IMR-90 (cell line): ENCODE measurements around the gene GRAP. TPM values are rescaled to one million over a fixed set of nuclear protein-coding genes. Genes with fewer than 3 reads are reported as not detected.

Experiments used
- ATAC-seq: fragments of 200-7000 bp; cut with Tn5 transposase; 2 replicates; pipeline ENCODE4 v1.9.1; 2020; ENCODE audit warnings: low read depth, mild to moderate bottlenecking, moderate library complexity
- BruUV-seq: library from RNA; stranded (reverse); fragments of 400-500 nt; replicated peaks from 2 replicates; lab custom pipeline; 2021; lab: Mats Ljungman, UMichigan
- CTCF ChIA-PET: fragments of 300-600 bp; formaldehyde crosslinking; extraction: SDS; loops from one replicate; lab custom pipeline; 2021; ENCODE audit warnings: antibody characterized with exemption; lab: Yijun Ruan, JAX
- POLR2A ChIA-PET: fragments of 300-600 bp; sonication (Branson Sonifier 250); formaldehyde crosslinking; loops from one replicate; lab custom pipeline; 2022; ENCODE audit warnings: antibody characterized with exemption; ENCODE audit not compliant: unreplicated experiment; lab: Charles Lee
- DNase-seq: peaks from one replicate; pipeline ENCODE4 v3.0.0; 2013
- H2AFZ ChIP-seq: replicated peaks from 2 replicates; pipeline ENCODE3; 2013; ENCODE audit warnings: low read length, mild to moderate bottlenecking; ENCODE audit not compliant: poor library complexity
- H2AK5ac ChIP-seq: 2 replicates; pipeline ENCODE4 v1.6.1; 2013; ENCODE audit warnings: low read depth, low read length, inconsistent platforms
- H2AK9ac ChIP-seq: replicated peaks from 2 replicates; pipeline ENCODE3; 2013; ENCODE audit warnings: mild to moderate bottlenecking, low read depth, low read length, moderate library complexity; ENCODE audit not compliant: poor library complexity
- H2BK120ac ChIP-seq: 2 replicates; pipeline ENCODE4 v1.6.1; 2013; ENCODE audit warnings: low read depth, low read length, inconsistent platforms
- H2BK15ac ChIP-seq: 3 replicates; pipeline ENCODE4 v1.6.1; 2013; ENCODE audit warnings: low read depth, low read length, inconsistent platforms
- H2BK20ac ChIP-seq: 2 replicates; pipeline ENCODE4 v1.6.1; 2013; ENCODE audit warnings: low read depth, mild to moderate bottlenecking, inconsistent platforms, low read length, moderate library complexity
- H2BK5ac ChIP-seq: 2 replicates; pipeline ENCODE4 v1.6.1; 2013; ENCODE audit warnings: mild to moderate bottlenecking, low read depth, low read length, inconsistent platforms; ENCODE audit not compliant: poor library complexity, severe bottlenecking
- H3K14ac ChIP-seq: replicated peaks from 2 replicates; pipeline ENCODE4 v1.6.1; 2013; ENCODE audit warnings: low read depth, low read length, inconsistent platforms
- H3K18ac ChIP-seq: 2 replicates; pipeline ENCODE4 v1.6.1; 2013; ENCODE audit warnings: low read depth, low read length, control low read depth
- H3K23ac ChIP-seq: 2 replicates; pipeline ENCODE4 v1.6.1; 2013; ENCODE audit warnings: low read depth, low read length, inconsistent platforms
- H3K27ac ChIP-seq: 2 replicates; pipeline ENCODE4 v1.5.1; 2013; ENCODE audit warnings: mild to moderate bottlenecking, control low read depth, low read length; ENCODE audit not compliant: insufficient read depth
- H3K27me3 ChIP-seq: 2 replicates; pipeline ENCODE4 v1.6.1; 2013; ENCODE audit warnings: low read length; ENCODE audit not compliant: control insufficient read depth, insufficient read depth
- H3K36me3 ChIP-seq: 2 replicates; pipeline ENCODE4 v1.6.1; 2013; ENCODE audit warnings: low read length, mixed read lengths; ENCODE audit not compliant: control insufficient read depth, insufficient read depth
- H3K4ac ChIP-seq: 2 replicates; pipeline ENCODE4 v1.6.1; 2013; ENCODE audit warnings: low read depth, low read length, inconsistent platforms
- H3K4me1 ChIP-seq: 2 replicates; pipeline ENCODE4 v1.6.1; 2013; ENCODE audit warnings: low read length, mixed read lengths; ENCODE audit not compliant: control insufficient read depth, insufficient read depth
- H3K4me2 ChIP-seq: 2 replicates; pipeline ENCODE4 v1.6.1; 2013; ENCODE audit warnings: low read depth, mild to moderate bottlenecking, control low read depth, low read length, moderate library complexity
- H3K4me3 ChIP-seq: 2 replicates; pipeline ENCODE4 v1.5.1; 2013; ENCODE audit warnings: low read depth, mild to moderate bottlenecking, control low read depth, low read length, moderate library complexity; ENCODE audit not compliant: insufficient read depth
- H3K56ac ChIP-seq: 2 replicates; pipeline ENCODE4 v1.6.1; 2013; ENCODE audit warnings: low read length, inconsistent platforms; ENCODE audit not compliant: insufficient read depth; ENCODE audit errors: extremely low read depth
- H3K79me1 ChIP-seq, 2 experiments: 2 replicates each; pipeline ENCODE4 v1.6.1; 2013; ENCODE audit warnings: low read length in 2 of 2, inconsistent platforms in 1 of 2, low read depth in 1 of 2
- H3K9ac ChIP-seq: 2 replicates; pipeline ENCODE4 v1.6.1; 2013; ENCODE audit warnings: low read depth, low read length, control low read depth
- H3K9me1 ChIP-seq: 2 replicates; pipeline ENCODE4 v1.6.1; 2013; ENCODE audit warnings: low read length, inconsistent platforms; ENCODE audit not compliant: insufficient read depth
- H3K9me3 ChIP-seq: 2 replicates; pipeline ENCODE4 v1.6.1; 2013; ENCODE audit warnings: low read length; ENCODE audit not compliant: control insufficient read depth, insufficient read depth
- H4K20me1 ChIP-seq: 2 replicates; pipeline ENCODE4 v1.6.1; 2013; ENCODE audit warnings: low read length, inconsistent platforms; ENCODE audit not compliant: insufficient read depth
- H4K5ac ChIP-seq: 2 replicates; pipeline ENCODE4 v1.6.1; 2013; ENCODE audit warnings: mild to moderate bottlenecking, low read depth, low read length, control low read depth
- H4K8ac ChIP-seq, 2 experiments: 2 replicates each; pipeline ENCODE4 v1.6.1; 2013; ENCODE audit warnings: low read depth in 2 of 2, low read length in 2 of 2, control low read depth in 1 of 2, inconsistent platforms in 1 of 2
- H4K91ac ChIP-seq: 2 replicates; pipeline ENCODE4 v1.6.1; 2013; ENCODE audit warnings: low read depth, low read length, inconsistent platforms; ENCODE audit not compliant: insufficient read depth
- CTCF ChIP-seq: conservative IDR thresholded peaks from 2 replicates; pipeline ENCODE4 v1.5.1; 2012; ENCODE audit warnings: mild to moderate bottlenecking, low read depth, low read length, improper control_type of control experiment
- RAD21 ChIP-seq: IDR thresholded peaks from 2 replicates; pipeline ENCODE4 v1.6.1; 2012; ENCODE audit warnings: low read length, improper control_type of control experiment
- WGBS, 2 experiments: methylation state at CpG; one replicate each; pipeline versions ENCODE4 v1.1.5 to v1.1.7; 2013; ENCODE audit warnings: missing lambda C conversion rate in 2 of 2; ENCODE audit not compliant: insufficient read length in 1 of 2; ENCODE audit errors: extremely low coverage in 2 of 2; 5-methylcytosine and 5-hydroxymethylcytosine counted together
- dilution Hi-C: fragments of 300-500 bp; cut with HindIII; formaldehyde crosslinking; loops from one replicate; pipeline ENCODE4 v1.14.3; 2018; ENCODE audit warnings: low sequenced_read_pairs; ENCODE audit not compliant: unreplicated experiment
- in situ Hi-C: fragments of 300-500 bp; cut with MboI; formaldehyde crosslinking; loops from 3 replicates; pipeline ENCODE4 v1.14.3; 2019; ENCODE audit warnings: low sequenced_read_pairs, inconsistent platforms, mixed read lengths
- intact Hi-C: fragments of 100-400 bp; cut with micrococcal nuclease; formaldehyde crosslinking; loops from 2 replicates; pipeline ENCODE4 v1.10.0; 2022
- polyA plus RNA-seq, 3 experiments: library from polyadenylated mRNA; depleted of rRNA; stranded (reverse); fragments of >200 nt; gene quantifications; 2 replicates each; pipeline ENCODE4 v1.2.3, GENCODE V29; 2012; ENCODE audit warnings: low replicate concordance in 1 of 3
- total RNA-seq: library from RNA; depleted of rRNA; stranded (reverse); fragments of >200 nt; gene quantifications from 2 replicates; pipeline ENCODE4 v1.2.3, GENCODE V29; 2012

Gene GRAP
- total and polyA plus RNA-seq, 2 of the 4 experiments (the other 2 are of a cell fraction) = under 0.01 to 0.14 TPM

GRCh38 chr17:18981335-18981641 is 65.5 kb downstream of the GRAP start:
- peak overlapping the region; percentile 44 for H4K91ac ChIP-seq
- CTCF ChIA-PET = no interaction called here
- dilution Hi-C loops = no loop called here

More at GRCh38 chr17:18981335-18981641, 65.5 kb downstream of the GRAP start:
- no peaks in the 10 kb centered on the region for H3K27me3 ChIP-seq
- no peak overlapping the region for H2BK20ac ChIP-seq
- peak overlapping the region; percentile 81 for H3K4ac ChIP-seq
- no peak overlapping the region for H3K9ac ChIP-seq
- H3K4me1 ChIP-seq = peaks cover 19% of the 10 kb centered on the region
- peaks cover 40% of the 10 kb centered on the region for H3K36me3 ChIP-seq
- H4K20me1 ChIP-seq = no peaks in the 10 kb centered on the region
- H4K8ac ChIP-seq = peak overlapping the region; percentile 15 to 87; a peak in 3 of 4 replicates
- 100% methylated on average over 3 of the region's 6 CpGs; no CpG with 5 or more reads in 1 of the 2 experiments for WGBS, 2 experiments
- DNase-seq = no peak
- H2AK9ac ChIP-seq = peak overlapping the region; percentile 84
- peaks cover 12 to 53% of the 10 kb centered on the region in 2 experiments for H3K79me1 ChIP-seq
- POLR2A ChIA-PET = no interaction called here
- H3K4me3 ChIP-seq = no peak overlapping the region
- peak overlapping the region; percentile 76 for H4K5ac ChIP-seq
- in situ Hi-C loops (no loop called here), intact Hi-C loops (no loop called here)
- H3K9me1 ChIP-seq = peaks cover 13% of the 10 kb centered on the region
- H2BK5ac ChIP-seq = peak overlapping the region; percentile 67
- no peaks in the 10 kb centered on the region for H3K9me3 ChIP-seq
- H3K23ac ChIP-seq = peak overlapping the region; percentile 75
- H3K27ac ChIP-seq = no peak overlapping the region; the same call in 1 of the 2 replicates
- TF ChIP-seq RAD21 = no peak
- no peak for TF ChIP-seq CTCF
- H2BK120ac ChIP-seq = peak overlapping the region; percentile 68
- H3K4me2 ChIP-seq = no peak overlapping the region
- no peak overlapping the region; the same call in 2 of the 3 replicates for H2BK15ac ChIP-seq
- no peak overlapping the region for H3K56ac ChIP-seq
- no peak for ATAC-seq
- H3K14ac ChIP-seq = peak overlapping the region; percentile 83
- H2AK5ac ChIP-seq = peak overlapping the region; percentile 79
- H3K18ac ChIP-seq = peak overlapping the region; percentile 24; the same call in 1 of the 2 replicates
- H2AFZ ChIP-seq = peak overlapping the region; percentile 88
- no TSS peak for BruUV-seq
